Endodermal cell (in vitro differentiated cells): ENCODE results near the gene CELF3. TPM values are rescaled to one million over a fixed set of nuclear protein-coding genes. Genes with fewer than 3 reads are reported as not detected.

ENCODE experiments used
- DNase-seq: peaks from one replicate; pipeline ENCODE4 v3.0.0-alpha.2; 2017
- H3K27ac ChIP-seq: 2 replicates; pipeline ENCODE4 v1.5.1; 2013; ENCODE audit warnings: mild to moderate bottlenecking, low read depth, low read length, moderate library complexity
- H3K27me3 ChIP-seq: 2 replicates; pipeline ENCODE4 v1.6.1; 2013; ENCODE audit warnings: mild to moderate bottlenecking, low read length, moderate library complexity; ENCODE audit not compliant: insufficient read depth, control insufficient read depth, poor library complexity, severe bottlenecking
- H3K36me3 ChIP-seq: 2 replicates; pipeline ENCODE4 v1.7.0; 2013; ENCODE audit warnings: mild to moderate bottlenecking, low read length, moderate library complexity; ENCODE audit not compliant: control insufficient read depth, insufficient read depth
- H3K4me1 ChIP-seq: one replicate; pipeline ENCODE4 v1.7.0; 2013; ENCODE audit warnings: low read length; ENCODE audit not compliant: control insufficient read depth, insufficient read depth
- H3K4me3 ChIP-seq: 2 replicates; pipeline ENCODE4 v1.5.1; 2013; ENCODE audit warnings: mild to moderate bottlenecking, low read length, moderate library complexity
- H3K9ac ChIP-seq: 2 replicates; pipeline ENCODE4 v1.6.1; 2013; ENCODE audit warnings: mild to moderate bottlenecking, low read length, moderate library complexity; ENCODE audit not compliant: poor library complexity, severe bottlenecking; ENCODE audit errors: extremely low read depth
- H3K9me3 ChIP-seq: 2 replicates; pipeline ENCODE4 v1.6.1; 2013; ENCODE audit warnings: mild to moderate bottlenecking, low read length, moderate library complexity; ENCODE audit not compliant: control insufficient read depth
- H3K27ac Mint-ChIP-seq: 2 replicates; pipeline ENCODE4 v1.8.0; 2020; ENCODE audit warnings: mixed read lengths
- H3K27me3 Mint-ChIP-seq: 2 replicates; pipeline ENCODE4 v1.8.0; 2021; ENCODE audit warnings: mild to moderate bottlenecking, mixed read lengths; ENCODE audit not compliant: insufficient read depth
- H3K36me3 Mint-ChIP-seq: 2 replicates; pipeline ENCODE4 v1.8.0; 2020; ENCODE audit warnings: low read depth, mixed read lengths
- H3K4me1 Mint-ChIP-seq: 2 replicates; pipeline ENCODE4 v1.8.0; 2020; ENCODE audit warnings: mixed read lengths
- H3K4me3 Mint-ChIP-seq: 2 replicates; pipeline ENCODE4 v1.8.0; 2020; ENCODE audit warnings: mild to moderate bottlenecking, moderate library complexity, mixed read lengths
- H3K9me3 Mint-ChIP-seq: 2 replicates; pipeline ENCODE4 v1.8.0; 2020; ENCODE audit warnings: mild to moderate bottlenecking, mixed read lengths
- WGBS, 2 experiments: methylation state at CpG; one replicate each; pipeline versions ENCODE4 v1.1.5 to v1.1.7; 2013; ENCODE audit warnings: missing lambda C conversion rate in 2 of 2, mixed read lengths in 1 of 2; ENCODE audit not compliant: insufficient coverage in 1 of 2, insufficient read length in 1 of 2; 5-methylcytosine and 5-hydroxymethylcytosine counted together
- total RNA-seq, 2 donors: library from RNA; stranded (reverse); fragmentation: NEBNext Ultra II Directional in 1 of 2; extraction: Animal tissue kit (Norgen Biotek cat#: 25700) in 1 of 2; gene quantifications; 2 replicates in 1 of 2; 3 replicates in 1 of 2; pipeline ENCODE4 v1.2.1, GENCODE V29; 2021
- TF ChIP-seq, protein P1 (sequence below): fragments of 200-600 bp; sonication (generic); conservative IDR thresholded peaks from 2 replicates; pipeline ENCODE4 v1.5.0; 2021; ENCODE audit warnings: antibody characterized with exemption, mild to moderate bottlenecking

CELF3 gene
- total RNA-seq, 2 donors from 2014 or later: 0.24 to 0.40 TPM

DNA sequence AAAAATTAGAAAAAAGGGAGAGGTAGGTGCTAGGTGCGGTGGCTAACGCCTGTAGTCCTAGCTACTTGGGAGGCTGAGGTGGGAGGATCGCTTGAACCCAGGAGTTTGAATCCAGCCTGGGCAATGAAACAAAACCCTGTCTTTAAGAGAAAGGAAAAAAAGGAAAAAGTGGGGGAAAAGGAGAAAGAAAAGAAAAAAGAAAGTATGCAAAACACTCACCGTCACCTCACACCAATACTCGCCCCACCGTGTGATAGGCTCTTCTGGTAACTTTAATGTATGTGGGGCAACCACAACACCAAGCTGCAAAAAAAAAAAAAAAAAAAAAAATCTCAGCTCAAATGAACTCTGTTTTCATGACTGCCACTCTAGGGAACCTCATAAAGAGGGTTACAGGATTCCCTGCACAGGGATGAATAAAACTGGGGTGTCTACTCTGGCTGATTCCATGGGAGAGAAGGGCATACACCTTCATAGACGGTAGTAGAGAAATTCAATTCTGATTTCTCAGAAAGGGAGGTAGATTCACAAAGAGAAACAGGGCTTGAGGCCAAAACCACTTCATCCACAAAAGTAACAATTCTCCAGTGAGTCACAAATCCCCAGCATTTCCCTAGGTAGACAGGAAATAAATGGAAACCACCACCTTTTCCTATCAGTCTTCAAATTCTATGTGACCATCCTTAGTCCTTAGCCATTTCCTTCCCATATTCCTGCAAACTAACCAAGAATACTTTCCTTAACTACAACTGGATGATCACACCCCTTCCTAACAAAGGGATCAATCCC lies 44.2 kb upstream of the CELF3 start:
- Histone ChIP-seq H3K9me3 (no peaks in the 10 kb centered on the region), H3K4me1 (no peaks in the 10 kb centered on the region), H3K36me3 (peaks cover 40% of the 10 kb centered on the region), H3K4me3 (no peak overlapping the region), H3K27ac (no peak overlapping the region), H3K9ac (no peak overlapping the region), H3K27me3 (no peaks in the 10 kb centered on the region)
- H3K36me3 Mint-ChIP-seq: peaks cover 32% of the 10 kb centered on the region
- TF ChIP-seq, protein P1, sequence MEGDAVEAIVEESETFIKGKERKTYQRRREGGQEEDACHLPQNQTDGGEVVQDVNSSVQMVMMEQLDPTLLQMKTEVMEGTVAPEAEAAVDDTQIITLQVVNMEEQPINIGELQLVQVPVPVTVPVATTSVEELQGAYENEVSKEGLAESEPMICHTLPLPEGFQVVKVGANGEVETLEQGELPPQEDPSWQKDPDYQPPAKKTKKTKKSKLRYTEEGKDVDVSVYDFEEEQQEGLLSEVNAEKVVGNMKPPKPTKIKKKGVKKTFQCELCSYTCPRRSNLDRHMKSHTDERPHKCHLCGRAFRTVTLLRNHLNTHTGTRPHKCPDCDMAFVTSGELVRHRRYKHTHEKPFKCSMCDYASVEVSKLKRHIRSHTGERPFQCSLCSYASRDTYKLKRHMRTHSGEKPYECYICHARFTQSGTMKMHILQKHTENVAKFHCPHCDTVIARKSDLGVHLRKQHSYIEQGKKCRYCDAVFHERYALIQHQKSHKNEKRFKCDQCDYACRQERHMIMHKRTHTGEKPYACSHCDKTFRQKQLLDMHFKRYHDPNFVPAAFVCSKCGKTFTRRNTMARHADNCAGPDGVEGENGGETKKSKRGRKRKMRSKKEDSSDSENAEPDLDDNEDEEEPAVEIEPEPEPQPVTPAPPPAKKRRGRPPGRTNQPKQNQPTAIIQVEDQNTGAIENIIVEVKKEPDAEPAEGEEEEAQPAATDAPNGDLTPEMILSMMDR: no peak
- WGBS, 2 experiments: 77 to 80% methylated on average over 3 to 5 of the region's 7 CpGs
- no peak for DNase-seq
- no peak overlapping the region for H3K4me3 Mint-ChIP-seq
- peaks cover 10% of the 10 kb centered on the region for H3K4me1 Mint-ChIP-seq
- H3K27me3 Mint-ChIP-seq: no peaks in the 10 kb centered on the region
- no peak overlapping the region for H3K27ac Mint-ChIP-seq
- H3K9me3 Mint-ChIP-seq: no peaks in the 10 kb centered on the region

DNA sequence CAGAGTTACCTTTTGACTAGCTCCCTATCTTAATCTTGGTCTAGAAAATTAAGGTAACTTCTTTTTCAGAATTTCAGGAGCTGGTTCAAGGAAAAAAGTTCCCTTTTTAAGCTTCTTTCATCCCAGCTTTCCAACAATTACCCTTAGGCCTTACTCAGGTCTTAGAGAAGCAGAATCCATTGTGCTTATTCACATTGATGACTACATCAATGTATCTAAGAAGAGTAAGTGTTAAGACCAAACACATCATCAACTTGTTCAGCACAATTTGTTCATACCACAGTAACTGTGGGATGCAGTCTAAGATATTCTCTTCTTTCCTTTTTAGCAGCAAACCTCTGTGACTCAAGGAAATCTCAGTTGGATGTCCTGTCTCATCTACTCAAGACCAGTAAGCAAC lies 42.6 kb upstream of the CELF3 start:
- Histone ChIP-seq H3K27ac (no peak overlapping the region), H3K4me1 (no peaks in the 10 kb centered on the region), H3K36me3 (peaks cover 40% of the 10 kb centered on the region), H3K9ac (no peak overlapping the region), H3K9me3 (no peaks in the 10 kb centered on the region), H3K4me3 (no peak overlapping the region), H3K27me3 (no peaks in the 10 kb centered on the region)
- H3K36me3 Mint-ChIP-seq: peaks cover 32% of the 10 kb centered on the region
- no peak overlapping the region for H3K4me3 Mint-ChIP-seq
- peaks cover 8% of the 10 kb centered on the region for H3K4me1 Mint-ChIP-seq
- H3K27ac Mint-ChIP-seq: no peak overlapping the region
- TF ChIP-seq, protein P1: no peak
- DNase-seq: no peak
- no peaks in the 10 kb centered on the region for H3K27me3 Mint-ChIP-seq
- no peaks in the 10 kb centered on the region for H3K9me3 Mint-ChIP-seq

DNA sequence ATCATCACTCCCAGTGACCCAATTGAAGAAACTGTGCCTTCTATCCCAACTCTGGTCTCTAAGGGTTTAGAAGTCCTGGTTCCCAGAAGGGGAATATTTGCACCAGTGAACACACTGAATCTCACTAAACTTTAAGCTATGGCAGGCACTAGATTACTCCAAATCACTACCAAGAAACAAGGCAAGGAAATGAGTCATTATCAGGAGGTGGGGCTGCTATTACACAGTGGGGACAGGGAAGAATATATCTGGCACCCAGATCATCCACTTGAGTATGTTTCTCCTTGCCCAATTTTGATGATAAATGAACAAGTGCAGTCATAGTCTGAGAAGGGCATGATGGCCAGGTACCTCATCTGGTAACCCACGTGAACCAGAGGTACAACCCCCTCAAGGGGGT lies 39.7 kb upstream of the CELF3 start:
- no peak overlapping the region for H3K9ac ChIP-seq
- H3K4me3 ChIP-seq: no peak overlapping the region
- no peaks in the 10 kb centered on the region for H3K9me3 Mint-ChIP-seq
- H3K4me3 Mint-ChIP-seq: no peak overlapping the region
- H3K4me1 Mint-ChIP-seq: no peaks in the 10 kb centered on the region
- H3K27me3 Mint-ChIP-seq: peaks cover 3% of the 10 kb centered on the region
- TF ChIP-seq, protein P1: no peak
- H3K27ac ChIP-seq: no peak overlapping the region
- no peaks in the 10 kb centered on the region for H3K4me1 ChIP-seq
- H3K9me3 ChIP-seq: no peaks in the 10 kb centered on the region
- H3K36me3 ChIP-seq: peaks cover 30% of the 10 kb centered on the region
- DNase-seq: no peak
- H3K36me3 Mint-ChIP-seq: peaks cover 21% of the 10 kb centered on the region
- H3K27me3 ChIP-seq: no peaks in the 10 kb centered on the region
- H3K27ac Mint-ChIP-seq: no peak overlapping the region
- WGBS, 2 experiments: 68 to 86% methylated on average over 1 of the region's 1 CpG
